ENCODE results near the gene JUP. TPM values are rescaled to one million over a fixed set of nuclear protein-coding genes. Genes with fewer than 3 reads are reported as not detected.
"Not testable (repeated sequence)": the region's sequence is repeated elsewhere in the genome, so short reads cannot be mapped to it uniquely, and the experiment has no call there.

JUP gene
- total RNA-seq: 72.5 TPM

DNA sequence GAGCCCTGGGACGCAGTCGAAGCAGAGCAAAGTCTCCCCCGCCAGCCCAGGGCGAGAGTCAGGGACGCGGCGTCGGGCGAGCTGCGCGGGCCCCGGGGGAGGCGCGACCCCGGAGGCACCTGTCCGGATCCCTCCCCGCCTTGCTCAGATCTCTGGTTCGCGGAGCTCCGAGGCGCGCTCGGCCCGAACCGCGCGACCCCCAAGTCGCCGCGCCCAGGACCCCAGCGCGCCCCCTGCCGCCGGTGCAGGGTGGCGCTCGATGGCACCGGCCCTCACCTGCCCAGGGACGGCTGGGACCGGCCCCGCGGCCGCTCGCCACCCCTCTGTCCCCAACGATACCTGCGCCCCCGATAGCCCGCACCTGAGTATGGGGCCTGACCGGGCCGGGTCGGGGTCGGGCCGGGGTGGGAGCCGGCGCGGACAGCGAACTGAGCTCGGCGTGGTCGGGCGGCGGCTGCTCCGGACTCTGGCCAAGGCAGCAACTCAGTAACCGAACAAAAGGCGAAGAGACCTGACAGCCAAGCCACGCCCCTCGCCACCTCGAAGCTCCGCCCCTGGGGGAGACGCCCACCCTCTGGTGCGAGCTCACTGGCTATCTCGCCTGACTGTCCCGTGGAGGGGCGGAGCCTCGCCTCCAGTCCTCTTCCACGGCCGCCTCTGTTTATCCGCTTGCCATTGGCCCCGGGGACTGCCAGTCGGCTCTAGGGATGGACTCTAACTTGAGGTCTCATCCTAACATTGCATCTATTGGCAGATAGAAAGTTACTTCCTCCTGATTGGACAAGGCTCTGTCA is at the start of gene JUP:
JUP (minus strand) TSS at position 485 of the 794 bp plus-strand sequence. CDS start 14,857 bp downstream, outside the sequence.
- peak; percentile 94 for ATAC-seq
- peak; percentile 100 for DNase-seq (ENCODE audit: low spot score)

DNA sequence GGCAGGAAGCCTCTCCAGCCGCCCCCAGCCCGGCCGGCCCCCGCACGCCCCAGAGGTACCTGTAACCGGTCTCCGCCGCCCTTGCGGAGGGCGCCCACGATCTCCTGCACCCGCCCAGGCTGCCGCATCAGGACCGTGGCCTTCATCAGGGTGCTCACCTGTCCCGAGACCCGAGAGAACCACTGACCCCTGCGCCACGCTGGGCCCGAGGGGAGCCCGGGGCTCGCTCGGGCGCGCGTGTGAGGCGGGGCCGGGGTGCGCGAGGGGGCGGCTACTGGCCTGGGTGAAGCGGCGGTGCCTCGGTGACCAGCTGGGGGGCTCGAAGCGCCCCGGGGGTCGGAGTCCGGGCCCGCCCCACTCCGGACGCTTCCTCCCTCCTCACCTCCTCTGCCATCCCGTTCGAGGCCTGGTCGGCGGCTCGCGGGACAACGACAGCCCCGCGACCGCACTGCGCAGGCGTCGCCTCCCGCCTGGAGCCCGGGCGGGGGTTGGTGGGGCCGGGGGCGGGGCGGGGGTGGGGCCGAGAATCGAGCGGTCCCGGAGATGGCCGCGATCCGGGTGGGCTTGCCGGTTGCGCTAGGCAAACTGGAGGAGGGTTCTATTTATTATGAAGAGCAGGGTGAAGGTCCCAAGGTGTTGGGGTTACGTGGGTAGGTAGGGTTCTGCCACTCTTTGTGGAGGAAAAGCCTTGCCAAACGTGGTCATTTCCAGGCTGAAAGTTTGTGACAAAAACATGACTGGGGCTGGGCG is 49.5 kb upstream of the JUP start, which contains the start of gene NT5C3B:
NT5C3B (minus strand) TSS at position 433 of the 750 bp plus-strand sequence; CDS start at position 394, 39 bp downstream.
- peak; percentile 96 for ATAC-seq
- DNase-seq (ENCODE audit: low spot score): peak; percentile 68

DNA sequence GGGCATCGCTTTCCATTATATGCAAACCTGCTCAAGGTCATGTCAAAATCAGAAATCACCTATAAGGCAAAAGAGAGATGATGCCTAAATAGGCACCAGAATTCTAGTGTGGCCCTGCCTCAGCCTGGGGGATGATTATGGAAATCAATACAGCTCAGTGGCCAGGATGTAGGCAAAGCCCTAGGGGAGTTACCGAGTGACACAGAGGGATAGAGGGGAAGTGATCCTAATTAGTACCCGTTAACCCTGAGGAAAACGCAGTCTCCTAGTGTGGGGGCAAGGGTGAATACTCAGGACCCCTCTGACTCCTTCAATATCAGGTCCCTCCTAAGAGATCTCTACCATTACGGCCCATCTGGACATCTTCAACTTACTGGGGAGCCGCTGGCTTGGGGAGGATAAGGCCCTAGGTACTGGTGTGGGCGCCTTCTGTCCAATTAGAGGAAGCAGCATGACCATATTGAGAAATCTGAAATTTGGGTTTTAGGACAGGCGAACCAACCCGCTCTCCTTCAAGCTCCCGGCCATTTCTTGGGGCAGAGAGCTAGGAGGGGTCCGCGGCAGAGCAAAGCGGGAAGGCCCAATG is 48.8 kb upstream of the JUP start:
- ATAC-seq: peak; percentile 61

DNA sequence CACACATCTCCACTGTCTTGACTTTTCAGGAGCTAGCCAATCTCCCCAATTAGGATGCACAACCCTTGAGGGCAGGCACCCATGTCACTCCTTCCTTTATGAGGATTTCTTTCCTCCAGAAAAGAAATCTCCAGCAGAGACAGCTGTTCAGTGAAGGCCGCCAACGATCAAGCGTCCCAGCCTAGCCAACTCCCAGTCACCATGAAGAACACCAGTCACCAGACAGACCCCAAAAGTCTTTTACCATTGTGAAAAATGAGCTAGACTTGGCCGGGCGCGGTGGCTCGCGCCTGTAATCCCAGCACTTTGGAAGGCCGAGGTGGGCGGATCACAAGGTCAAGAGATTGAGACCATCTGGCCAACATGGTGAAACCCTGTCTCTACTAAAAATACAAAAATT is 43.5 kb upstream of the JUP start:
- not testable (repeated sequence) for ATAC-seq; DNase-seq (ENCODE audit: low spot score)

More for the DNA sequence above, 48.8 kb upstream of the JUP start:
- no peak for DNase-seq (ENCODE audit: low spot score)

DNA sequence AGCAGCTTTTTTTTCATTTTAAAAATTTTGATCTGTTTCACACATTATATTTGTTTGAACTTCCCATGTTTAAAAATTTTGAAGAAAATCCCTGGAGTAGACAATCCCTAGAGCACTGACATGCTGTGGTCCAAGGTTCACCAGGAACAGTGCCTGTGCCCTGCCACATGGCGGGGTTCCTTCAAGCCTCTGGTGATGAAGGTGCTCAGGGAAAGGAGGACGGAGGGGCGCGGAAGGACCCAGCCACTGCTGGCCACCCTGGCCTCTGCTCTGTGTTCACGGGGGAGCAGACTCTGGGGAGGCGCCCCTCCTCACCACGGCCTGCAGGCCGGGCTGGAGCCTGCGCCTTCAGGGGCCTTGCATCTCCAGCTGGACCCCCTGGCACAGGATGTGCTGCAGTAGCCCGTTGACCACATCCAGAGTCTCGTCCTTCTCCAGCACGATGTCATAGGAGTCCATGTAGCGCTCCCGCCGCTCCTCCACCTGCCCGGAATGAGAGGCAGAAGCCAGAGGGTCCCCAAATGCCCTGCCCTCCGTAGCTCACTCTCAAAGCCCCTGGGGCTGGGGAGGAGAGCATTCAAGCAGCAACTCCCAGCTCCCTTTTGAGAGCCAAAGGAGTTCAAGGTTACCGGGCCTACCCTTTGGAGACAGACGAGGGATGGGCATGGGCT is 38.8 kb upstream of the JUP start:
- no peak for DNase-seq (ENCODE audit: low spot score)
- peak; percentile 36 for ATAC-seq

DNA sequence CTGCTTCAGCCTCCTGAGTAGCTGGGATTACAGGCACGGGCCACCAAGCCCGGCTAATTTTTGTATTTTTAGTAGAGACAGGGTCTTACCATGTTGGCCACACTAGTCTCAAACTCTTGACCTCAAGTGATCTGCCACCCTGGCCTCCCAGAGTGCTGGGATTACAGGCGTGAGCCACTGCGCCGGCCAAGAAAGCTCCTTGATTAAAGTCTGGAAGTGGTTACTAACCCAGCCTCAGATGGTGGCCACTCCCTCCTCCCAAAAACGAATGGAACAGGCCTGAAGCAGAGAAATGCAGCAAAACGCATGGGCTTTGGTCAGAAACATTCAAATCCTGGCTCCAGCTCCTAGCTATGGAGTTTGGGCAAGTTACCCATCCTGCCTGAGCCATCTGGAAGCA is 37.6 kb upstream of the JUP start:
- DNase-seq (ENCODE audit: low spot score): no peak
- no peak for ATAC-seq

DNA sequence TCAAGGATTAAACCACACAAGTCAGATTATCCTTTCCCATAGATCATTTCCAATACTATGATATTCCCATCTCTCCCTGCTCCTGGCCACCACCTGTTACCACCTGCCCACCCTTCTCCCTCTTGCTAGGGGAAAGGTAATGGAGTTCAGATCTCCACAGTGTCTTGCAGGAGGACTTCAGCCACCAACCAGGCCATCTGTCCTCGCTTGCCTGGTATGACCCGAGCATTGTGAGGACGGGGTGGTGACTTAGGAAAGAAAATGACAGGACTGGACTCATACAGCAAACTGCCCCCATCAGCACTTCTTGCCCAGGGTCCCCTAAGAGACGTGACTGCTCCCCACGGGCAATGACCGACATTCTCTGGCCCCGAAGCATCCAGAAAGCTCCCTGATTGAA is 37.1 kb upstream of the JUP start:
- ATAC-seq: no peak
- no peak for DNase-seq (ENCODE audit: low spot score)

DNA sequence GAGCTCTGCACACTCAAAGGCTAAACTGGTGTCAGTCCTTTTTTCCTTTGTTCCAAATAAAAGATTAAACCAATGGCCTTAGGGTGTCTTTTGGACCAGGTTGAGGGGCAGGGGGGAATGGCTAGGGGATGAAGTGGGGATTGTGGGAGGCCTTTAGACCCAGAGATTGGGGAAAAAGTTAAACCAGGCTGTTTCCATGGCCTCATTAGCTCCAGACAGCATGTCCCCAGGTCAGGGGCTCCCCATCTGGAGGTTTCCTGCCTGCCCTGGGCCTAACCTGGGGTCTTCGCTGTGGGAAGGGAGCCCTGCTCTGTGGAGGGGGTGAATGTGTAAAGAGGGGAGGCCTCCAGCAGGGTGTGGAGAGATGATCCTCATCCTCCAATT is 36.6 kb upstream of the JUP start:
- DNase-seq (ENCODE audit: low spot score) (no peak), ATAC-seq (no peak)

DNA sequence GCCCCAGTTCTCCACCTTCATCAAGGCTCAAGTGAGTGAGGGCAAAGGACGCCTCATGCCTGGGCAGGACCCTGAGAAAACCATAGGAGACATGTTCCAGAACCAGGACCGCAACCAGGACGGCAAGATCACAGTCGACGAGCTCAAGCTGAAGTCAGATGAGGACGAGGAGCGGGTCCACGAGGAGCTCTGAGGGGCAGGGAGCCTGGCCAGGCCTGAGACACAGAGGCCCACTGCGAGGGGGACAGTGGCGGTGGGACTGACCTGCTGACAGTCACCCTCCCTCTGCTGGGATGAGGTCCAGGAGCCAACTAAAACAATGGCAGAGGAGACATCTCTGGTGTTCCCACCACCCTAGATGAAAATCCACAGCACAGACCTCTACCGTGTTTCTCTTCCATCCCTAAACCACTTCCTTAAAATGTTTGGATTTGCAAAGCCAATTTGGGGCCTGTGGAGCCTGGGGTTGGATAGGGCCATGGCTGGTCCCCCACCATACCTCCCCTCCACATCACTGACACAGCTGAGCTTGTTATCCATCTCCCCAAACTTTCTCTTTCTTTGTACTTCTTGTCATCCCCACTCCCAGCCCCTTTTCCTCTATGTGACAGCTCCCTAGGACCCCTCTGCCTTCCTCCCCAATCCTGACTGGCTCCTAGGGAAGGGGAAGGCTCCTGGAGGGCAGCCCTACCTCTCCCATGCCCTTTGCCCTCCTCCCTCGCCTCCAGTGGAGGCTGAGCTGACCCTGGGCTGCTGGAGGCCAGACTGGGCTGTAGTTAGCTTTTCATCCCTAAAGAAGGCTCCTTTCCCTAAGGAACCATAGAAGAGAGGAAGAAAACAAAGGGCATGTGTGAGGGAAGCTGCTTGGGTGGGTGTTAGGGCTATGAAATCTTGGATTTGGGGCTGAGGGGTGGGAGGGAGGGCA is 36.0 kb upstream of the JUP start:
- ATAC-seq: no peak

DNA sequence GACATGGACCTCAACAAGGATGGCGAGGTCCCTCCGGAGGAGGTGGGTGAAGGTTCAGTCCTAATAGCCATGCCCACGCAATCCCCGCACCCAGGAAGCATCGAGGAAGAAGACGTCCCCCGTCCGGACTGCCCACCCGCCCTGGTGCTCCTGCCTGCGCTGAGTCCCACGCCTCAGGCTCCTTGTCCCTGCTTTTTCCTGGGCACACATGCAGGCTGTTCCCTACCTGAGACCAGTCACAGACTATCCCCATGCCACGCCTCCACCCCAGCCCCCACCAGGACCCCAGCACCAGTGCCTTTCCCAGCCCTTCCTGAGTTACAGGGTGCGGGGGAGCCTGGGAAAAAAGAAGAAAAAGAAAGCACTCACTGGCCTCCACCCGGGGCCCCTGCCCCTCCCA is 35.3 kb upstream of the JUP start:
- no peak for DNase-seq (ENCODE audit: low spot score)

More for the DNA sequence above, 36.0 kb upstream of the JUP start:
- DNase-seq (ENCODE audit: low spot score): no peak

DNA sequence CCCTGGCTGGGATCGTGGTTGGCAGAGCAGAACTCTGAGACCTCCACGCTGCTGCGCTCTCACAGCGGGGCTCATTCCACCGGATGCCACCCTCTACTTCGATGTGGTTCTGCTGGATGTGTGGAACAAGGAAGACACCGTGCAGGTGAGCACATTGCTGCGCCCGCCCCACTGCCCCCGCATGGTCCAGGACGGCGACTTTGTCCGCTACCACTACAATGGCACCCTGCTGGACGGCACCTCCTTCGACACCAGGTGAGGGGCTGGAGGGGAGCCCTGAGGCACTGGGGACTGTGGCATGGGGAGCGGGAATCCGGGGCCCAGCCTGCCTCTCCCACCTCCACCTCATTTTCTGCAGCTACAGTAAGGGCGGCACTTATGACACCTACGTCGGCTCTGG is 31.5 kb upstream of the JUP start:
- DNase-seq (ENCODE audit: low spot score) (no peak), ATAC-seq (no peak)

More for the DNA sequence above, 35.3 kb upstream of the JUP start:
- ATAC-seq: no peak

DNA sequence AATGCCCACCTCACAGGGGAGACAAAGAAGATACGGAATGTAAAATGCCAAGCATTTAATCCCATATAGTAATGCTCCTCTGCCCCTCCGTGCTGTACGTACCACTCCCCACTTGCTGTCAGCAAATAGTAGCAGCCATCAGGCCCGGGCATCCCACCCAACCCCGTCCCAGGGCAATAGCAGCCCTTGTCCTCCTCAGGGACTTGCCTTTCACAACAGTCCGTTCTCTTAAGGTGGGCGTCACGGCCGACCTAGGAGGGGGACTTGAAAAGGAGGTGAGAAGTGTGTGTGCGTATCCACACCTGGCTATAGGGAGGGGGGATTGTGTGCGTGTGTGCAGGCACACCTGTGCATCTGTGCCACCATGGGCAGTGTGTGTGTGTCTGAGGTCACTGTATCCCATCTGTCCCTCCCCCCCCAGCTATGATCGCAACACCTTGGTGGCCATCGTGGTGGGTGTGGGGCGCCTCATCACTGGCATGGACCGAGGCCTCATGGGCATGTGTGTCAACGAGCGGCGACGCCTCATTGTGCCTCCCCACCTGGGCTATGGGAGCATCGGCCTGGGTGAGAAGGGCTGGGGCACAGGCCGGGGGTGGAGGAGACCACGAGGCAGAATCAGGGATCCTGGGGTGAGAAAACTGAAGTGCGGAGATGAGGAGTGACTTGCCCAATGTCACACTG is 30.3 kb upstream of the JUP start:
- DNase-seq (ENCODE audit: low spot score): no peak
- no peak for ATAC-seq

DNA sequence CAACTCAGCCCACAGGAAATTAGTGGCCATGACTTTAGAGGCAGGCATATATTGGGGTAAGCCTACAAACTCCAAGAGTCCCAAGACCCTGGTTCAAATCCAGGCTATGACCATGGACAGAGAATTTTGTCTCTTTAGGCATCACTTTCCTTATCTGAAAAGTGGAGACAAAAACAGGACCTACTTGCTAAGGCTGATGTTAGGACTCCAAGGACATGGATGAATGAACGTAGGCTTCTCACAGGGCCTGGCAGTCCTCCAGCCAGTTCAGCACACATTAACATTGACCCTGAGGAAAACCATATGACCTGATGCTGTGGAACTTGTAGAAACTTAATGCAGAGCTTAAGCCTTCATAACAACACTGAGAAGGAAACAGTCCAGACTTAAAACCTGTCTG is 27.7 kb upstream of the JUP start:
- ATAC-seq: no peak
- DNase-seq (ENCODE audit: low spot score): no peak

DNA sequence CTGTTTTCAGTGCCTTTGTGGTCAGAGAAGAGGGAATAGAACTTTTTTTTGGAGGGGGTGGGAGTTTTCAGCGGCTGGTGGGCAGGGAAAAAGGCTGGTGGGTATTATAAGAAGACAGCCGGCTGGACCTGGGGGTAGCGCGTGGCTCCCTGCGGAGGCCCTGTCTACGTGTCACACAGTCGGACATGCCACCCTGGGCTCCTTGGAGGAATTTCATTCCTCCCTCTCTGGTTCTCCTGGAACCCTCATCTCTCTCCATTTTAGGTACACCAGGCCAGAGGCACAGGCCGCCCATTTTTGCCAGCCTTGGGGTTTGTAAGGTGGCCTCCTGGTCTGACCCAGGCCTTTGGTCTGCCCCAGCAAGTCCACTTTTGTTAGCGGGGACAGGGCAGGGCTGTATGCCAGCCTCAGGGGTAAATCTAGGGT is 27.2 kb upstream of the JUP start:
- ATAC-seq (no peak), DNase-seq (ENCODE audit: low spot score) (no peak)

DNA sequence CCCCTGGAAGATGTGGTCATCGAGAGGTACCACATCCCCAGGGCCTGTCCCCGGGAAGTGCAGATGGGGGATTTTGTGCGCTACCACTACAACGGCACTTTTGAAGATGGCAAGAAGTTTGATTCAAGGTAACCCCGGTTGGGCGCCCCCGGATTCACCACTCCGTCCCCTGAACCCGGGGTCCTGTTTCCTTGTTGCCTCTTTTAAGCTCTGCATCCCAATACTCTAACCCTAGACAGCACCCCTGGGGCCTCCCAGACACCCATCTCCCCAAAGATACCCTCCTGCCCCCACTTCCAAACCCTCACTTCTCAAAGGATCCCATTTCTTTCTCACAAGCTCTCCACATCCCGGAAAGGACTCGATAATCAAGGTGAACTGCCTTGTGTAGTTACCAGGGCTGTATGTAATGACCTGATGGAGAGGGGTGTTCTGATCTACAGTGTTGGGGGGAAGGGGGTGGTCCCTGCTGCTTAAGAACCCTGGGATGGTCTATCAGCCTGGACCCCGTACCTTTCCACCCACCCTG is 26.7 kb upstream of the JUP start:
- DNase-seq (ENCODE audit: low spot score) (no peak), ATAC-seq (no peak)

DNA sequence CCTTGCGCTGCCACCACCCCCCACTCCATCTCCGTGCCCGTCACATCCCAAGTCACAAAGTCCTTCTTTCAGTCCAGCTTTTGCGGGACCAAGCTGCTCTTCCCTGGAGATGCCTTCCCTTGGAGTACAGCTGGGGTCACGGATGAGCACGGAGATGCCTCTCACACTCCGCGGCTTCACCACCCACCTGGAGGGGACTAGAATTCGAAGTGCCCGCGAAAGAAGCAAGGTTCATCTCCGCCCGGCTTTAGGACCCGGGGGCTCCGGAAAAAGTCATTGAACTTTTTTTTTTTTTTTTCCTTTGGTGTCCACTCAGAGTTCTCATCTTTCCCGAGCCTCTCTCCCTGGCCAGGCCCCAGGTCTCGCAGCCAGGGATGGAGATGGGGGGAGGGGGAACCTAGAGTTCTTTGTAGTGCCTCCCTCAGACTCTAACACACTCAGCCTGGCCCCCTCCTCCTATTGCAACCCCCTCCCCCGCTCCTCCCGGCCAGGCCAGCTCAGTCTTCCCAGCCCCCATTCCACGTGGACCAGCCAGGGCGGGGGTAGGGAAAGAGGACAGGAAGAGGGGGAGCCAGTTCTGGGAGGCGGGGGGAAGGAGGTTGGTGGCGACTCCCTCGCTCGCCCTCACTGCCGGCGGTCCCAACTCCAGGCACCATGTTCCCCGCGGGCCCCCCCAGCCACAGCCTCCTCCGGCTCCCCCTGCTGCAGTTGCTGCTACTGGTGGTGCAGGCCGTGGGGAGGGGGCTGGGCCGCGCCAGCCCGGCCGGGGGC is 26.1 kb upstream of the JUP start, which contains the start of gene FKBP10:
FKBP10 (plus strand) TSS at position 624 of the 771 bp plus-strand sequence; CDS start at position 655, 31 bp downstream.
- ATAC-seq (peak; percentile 6), DNase-seq (ENCODE audit: low spot score) (no peak)

DNA sequence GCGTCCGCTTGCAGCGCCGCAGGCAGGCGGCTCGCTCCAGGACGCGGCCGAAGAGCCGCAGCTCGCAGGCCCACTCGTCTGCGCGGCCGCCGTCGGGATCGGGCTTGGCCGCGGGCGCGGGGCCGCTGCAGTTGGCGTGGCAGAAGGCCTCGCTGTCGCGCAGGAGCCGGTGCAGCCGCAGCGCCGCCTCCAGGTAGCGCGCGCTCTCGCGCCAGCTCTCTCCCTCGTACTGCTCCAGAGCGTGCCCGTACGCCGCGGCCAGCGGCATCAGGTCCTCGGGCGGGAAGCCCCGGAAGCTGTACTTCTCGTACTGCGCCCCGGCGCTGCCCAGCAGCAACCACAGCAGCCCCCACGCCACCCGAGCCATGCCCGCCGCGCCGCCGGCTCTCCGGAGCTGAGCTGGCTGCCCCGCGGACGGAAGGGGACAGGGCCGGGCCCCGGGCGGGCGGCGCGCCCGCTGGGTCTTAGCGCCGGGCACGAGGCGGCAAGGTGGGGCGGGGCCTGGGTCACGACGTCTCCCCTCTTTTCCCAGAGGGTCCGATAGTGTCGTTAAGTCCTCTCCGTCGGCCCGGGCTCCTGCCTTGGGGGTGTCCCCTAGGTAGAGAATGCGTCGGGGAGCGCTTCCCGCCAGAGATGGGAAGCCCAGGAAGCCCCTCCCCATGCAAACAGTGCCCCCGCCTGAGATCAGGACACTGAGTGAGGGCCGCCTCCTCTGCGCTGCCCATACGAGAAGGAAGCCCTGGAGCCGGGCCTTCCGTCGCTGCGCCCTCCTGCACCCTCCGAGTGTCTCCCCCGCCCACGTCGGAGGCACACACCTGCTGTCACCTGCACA is 25.3 kb upstream of the JUP start, which contains the start of gene P3H4:
P3H4 (minus strand) TSS at position 401 of the 832 bp plus-strand sequence; CDS start at position 367, 34 bp downstream.
- ATAC-seq: peak; percentile 95
- DNase-seq (ENCODE audit: low spot score): peak; percentile 80

Measured in left lobe of liver (tissue), 2 donors.